Jurkat, Clone E6-1 (cell line): ENCODE results near the gene PCDHGA5.
A peak's percentile ranks its signal among the peaks of the same experiment; 100 is the strongest.
"Not testable (repeated sequence)": the region's sequence is repeated elsewhere in the genome, so short reads cannot be mapped to it uniquely, and the experiment has no call there.

ENCODE experiments used
- DNase-seq: peaks from one replicate; pipeline ENCODE4 v3.0.0-alpha.2; 2011; ENCODE audit warnings: low read depth, low spot score
- H3K4me3 ChIP-seq: 2 replicates; pipeline ENCODE4 v1.5.1; 2011; ENCODE audit warnings: mild to moderate bottlenecking, low read length, control low read depth, moderate library complexity

PCDHGA5 gene

DNA sequence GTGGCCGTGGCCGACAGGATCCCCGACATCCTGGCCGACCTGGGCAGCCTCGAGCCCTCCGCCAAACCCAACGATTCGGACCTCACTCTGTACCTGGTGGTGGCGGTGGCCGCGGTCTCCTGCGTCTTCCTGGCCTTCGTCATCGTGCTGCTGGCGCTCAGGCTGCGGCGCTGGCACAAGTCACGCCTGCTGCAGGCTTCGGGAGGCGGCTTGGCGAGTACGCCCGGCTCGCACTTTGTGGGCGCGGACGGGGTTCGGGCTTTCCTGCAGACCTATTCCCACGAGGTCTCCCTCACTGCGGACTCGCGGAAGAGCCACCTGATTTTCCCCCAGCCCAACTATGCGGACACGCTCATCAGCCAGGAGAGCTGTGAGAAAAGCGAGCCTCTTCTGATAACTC is 17.9 kb upstream of the PCDHGA5 start:
- H3K4me3 ChIP-seq, DNase-seq: not testable (repeated sequence)

DNA sequence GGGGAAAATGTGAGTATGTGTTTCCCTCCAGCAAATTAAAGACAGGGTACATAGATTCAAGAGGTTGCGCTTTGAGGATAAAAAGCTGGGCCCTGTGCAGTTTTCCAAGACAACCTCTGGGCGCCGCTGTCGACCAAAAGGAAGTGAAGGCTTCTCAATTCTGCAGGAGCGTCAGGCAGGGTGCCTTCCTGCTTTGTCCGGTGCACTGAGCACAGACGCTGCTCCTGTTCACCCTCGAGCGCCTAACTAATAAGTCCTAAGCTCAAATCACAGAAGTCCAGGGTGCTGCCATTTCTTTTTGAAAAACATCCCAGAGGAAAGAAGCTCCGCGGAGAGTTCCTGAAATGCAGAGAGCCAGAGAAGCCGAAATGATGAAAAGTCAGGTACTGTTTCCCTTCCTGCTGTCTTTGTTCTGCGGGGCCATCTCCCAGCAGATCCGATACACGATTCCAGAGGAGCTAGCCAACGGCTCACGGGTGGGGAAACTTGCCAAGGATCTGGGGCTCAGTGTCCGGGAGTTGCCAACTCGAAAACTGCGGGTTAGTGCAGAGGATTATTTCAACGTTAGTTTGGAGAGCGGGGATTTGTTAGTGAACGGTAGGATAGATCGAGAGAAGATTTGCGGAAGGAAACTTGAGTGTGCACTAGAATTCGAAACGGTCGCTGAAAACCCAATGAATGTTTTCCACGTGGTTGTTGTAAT is 13.9 kb upstream of the PCDHGA5 start, which contains the start of gene PCDHGB1:
Gene PCDHGB1, plus strand, starts transcription at position 183 of the 703 bp plus-strand sequence. Its CDS starts 162 bp downstream, at position 345.
- no peak for DNase-seq
- H3K4me3 ChIP-seq = no peak within 1 kb of the TSS

DNA sequence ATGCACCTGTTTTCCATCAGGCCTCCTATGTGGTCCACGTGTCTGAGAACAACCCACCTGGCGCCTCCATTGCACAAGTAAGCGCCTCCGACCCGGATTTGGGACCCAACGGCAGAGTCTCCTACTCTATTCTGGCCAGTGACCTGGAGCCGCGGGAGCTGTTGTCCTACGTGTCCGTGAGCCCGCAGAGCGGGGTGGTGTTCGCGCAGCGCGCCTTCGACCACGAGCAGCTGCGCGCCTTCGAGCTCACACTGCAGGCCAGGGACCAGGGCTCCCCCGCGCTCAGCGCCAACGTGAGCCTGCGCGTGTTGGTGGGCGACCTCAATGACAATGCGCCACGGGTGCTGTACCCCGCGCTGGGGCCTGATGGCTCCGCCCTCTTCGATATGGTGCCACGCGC is 12.4 kb upstream of the PCDHGA5 start:
- no peak overlapping the region for H3K4me3 ChIP-seq
- no peak for DNase-seq

DNA sequence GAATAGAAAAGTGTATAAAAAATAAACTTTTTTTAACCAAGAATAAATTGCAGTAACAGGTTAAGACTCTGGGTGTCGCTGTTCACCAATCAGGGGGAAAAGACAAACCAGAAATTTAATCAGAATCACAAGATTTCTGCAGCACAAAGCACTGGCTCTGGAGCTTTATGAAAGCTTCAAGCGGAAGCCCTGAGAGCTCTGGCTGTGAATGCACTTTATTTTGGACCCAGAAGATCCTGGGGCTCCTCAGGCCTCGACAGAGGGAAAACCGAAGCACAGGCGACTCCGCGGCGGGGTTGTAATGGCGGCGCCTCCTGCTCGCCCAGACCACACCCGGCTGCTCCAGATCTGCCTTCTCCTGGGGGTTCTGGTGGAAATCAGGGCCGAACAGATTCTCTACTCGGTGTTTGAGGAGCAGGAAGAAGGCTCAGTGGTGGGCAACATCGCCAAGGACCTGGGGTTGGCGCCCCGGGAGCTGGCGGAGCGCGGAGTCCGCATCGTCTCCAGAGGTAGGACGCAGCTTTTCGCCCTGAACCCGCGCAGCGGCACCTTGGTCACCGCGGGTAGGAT is 9.0 kb upstream of the PCDHGA5 start, which contains the start of gene PCDHGA4:
Gene PCDHGA4, plus strand, starts transcription at position 122 of the 570 bp plus-strand sequence. Its CDS starts 87 bp downstream, at position 209.
- DNase-seq = no peak
- H3K4me3 ChIP-seq = no peak within 1 kb of the TSS

DNA sequence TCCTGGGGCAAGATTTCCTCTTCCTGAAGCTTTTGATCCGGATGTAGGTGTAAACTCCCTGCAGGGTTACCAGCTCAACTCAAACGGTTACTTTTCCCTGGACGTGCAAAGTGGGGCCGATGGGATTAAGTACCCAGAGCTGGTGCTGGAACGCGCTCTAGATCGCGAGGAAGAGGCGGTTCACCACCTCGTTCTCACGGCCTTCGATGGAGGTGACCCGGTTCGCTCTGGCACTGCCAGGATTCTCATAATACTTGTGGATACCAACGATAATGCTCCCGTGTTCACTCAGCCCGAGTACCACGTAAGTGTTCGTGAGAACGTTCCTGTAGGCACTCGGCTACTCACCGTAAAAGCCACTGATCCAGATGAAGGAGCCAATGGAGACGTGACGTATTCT is 8.3 kb upstream of the PCDHGA5 start:
- no peak for DNase-seq
- H3K4me3 ChIP-seq = no peak overlapping the region

DNA sequence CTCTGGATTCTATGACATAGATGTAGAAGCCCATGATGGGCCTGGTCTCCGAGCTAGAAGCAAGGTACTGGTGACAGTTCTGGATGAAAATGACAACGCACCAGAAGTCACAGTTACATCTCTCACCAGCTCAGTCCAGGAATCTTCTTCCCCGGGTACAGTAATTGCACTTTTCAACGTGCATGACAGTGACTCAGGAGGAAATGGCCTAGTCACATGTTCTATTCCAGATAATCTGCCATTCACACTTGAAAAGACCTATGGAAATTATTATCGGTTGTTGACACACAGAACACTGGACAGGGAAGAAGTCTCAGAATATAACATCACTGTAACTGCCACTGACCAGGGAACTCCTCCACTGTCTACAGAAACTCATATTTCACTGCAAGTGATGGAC is 7.8 kb upstream of the PCDHGA5 start:
- no peak overlapping the region for H3K4me3 ChIP-seq

DNA sequence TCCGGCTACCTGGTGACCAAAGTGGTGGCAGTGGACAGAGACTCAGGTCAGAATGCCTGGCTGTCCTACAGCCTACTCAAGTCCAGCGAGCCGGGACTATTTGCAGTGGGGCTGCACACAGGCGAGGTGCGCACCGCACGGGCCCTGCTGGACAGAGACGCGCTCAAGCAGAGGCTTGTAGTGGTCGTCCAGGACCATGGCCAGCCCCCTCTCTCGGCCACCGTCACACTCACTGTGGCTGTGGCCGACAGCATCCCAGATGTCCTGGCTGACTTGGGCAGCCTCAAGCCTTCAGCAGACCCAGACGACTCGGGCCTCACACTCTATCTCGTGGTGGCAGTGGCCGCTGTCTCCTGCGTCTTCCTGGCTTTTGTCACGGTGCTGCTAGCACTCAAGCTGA is 7.0 kb upstream of the PCDHGA5 start:
- DNase-seq = no peak
- H3K4me3 ChIP-seq = no peak overlapping the region

More for the DNA sequence above, 7.8 kb upstream of the PCDHGA5 start:
- no peak for DNase-seq

DNA sequence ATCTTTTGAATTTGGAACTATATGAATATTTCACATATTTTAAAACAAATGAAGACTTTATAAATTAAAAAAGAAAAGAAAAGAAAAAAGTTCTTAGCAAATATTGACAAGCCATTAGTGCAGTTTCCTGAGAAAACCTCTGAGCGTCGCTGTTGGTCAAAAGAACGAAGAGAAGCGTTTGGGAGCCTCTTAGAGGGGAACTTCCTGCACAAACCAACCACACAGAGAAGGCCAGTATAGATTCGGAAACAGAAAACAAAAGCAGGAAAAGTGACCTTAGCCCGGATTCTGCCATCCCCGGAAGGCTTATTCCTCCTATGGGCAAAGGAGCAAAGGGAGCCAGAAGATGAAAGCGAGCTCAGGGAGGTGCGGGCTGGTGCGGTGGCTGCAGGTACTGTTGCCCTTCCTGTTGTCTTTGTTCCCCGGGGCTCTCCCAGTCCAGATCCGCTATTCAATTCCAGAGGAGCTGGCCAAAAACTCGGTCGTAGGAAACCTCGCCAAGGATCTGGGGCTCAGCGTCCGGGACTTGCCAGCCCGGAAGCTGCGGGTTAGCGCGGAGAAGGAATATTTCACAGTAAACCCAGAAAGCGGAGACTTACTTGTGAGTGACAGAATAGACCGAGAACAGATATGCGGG is 4.1 kb upstream of the PCDHGA5 start, which contains the start of gene PCDHGB2:
Gene PCDHGB2, plus strand, starts transcription at position 205 of the 637 bp plus-strand sequence. Its CDS starts 142 bp downstream, at position 347.
- peak; percentile 24 for DNase-seq
- no peak within 1 kb of the TSS for H3K4me3 ChIP-seq

DNA sequence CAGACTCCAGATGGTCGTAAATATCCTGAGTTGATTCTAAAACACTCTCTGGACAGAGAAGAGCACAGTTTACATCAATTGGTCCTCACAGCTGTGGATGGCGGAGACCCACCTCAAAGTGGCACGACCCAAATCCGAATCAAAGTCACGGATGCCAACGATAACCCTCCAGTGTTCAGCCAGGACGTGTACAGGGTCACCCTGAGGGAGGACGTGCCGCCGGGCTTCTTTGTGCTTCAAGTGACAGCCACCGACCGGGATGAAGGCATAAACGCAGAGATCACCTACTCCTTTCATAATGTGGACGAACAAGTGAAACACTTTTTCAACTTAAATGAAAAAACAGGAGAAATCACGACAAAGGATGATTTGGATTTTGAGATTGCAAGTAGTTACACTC is 3.3 kb upstream of the PCDHGA5 start:
- H3K4me3 ChIP-seq = no peak overlapping the region
- DNase-seq = no peak

DNA sequence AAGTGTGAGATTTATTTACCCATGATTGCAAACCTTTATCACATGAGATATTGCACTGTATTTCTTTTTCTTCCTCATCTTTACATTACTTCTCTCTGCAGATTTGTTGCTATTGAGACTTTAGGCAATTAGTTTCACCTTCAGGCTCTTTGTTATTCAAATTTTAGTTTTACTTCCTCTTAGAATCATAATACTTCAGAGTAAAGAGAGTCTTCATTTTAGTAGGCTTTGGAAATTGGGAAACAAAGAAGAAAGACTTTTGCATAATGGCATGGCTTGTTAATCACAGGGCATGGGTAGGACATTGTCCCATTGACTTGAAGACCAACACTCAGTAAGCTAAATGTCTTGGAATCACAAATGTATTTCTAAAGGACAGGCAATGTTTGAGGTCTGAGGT is 1.2 kb upstream of the PCDHGA5 start:
- H3K4me3 ChIP-seq = no peak overlapping the region
- DNase-seq = no peak

DNA sequence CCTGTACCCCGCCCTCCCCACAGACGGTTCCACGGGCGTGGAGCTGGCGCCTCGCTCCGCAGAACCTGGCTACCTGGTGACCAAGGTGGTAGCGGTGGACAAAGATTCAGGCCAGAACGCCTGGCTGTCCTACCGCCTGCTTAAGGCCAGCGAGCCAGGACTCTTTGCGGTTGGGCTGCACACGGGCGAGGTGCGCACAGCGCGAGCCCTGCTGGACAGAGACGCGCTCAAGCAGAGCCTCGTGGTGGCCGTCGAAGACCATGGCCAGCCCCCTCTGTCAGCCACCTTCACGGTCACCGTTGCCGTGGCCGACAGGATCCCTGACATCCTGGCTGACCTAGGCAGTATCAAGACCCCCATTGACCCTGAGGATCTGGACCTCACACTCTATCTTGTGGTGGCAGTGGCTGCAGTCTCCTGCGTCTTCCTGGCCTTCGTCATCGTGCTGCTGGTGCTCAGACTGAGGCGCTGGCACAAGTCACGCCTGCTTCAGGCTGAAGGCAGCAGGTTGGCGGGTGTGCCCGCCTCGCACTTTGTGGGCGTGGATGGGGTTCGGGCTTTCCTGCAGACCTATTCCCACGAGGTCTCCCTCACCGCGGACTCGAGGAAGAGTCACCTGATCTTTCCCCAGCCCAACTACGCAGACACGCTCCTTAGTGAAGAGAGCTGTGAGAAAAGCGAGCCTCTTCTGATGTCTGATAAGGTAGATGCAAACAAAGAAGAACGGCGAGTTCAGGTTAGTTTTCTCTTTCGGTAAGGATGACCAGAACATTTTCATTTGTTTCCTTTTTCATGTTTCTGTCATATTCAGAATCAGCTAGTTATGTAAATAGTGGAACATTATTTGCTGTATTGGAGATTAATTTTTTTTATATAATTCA is 2.3 kb downstream of the PCDHGA5 start:
- DNase-seq = no peak
- H3K4me3 ChIP-seq = no peak overlapping the region

DNA sequence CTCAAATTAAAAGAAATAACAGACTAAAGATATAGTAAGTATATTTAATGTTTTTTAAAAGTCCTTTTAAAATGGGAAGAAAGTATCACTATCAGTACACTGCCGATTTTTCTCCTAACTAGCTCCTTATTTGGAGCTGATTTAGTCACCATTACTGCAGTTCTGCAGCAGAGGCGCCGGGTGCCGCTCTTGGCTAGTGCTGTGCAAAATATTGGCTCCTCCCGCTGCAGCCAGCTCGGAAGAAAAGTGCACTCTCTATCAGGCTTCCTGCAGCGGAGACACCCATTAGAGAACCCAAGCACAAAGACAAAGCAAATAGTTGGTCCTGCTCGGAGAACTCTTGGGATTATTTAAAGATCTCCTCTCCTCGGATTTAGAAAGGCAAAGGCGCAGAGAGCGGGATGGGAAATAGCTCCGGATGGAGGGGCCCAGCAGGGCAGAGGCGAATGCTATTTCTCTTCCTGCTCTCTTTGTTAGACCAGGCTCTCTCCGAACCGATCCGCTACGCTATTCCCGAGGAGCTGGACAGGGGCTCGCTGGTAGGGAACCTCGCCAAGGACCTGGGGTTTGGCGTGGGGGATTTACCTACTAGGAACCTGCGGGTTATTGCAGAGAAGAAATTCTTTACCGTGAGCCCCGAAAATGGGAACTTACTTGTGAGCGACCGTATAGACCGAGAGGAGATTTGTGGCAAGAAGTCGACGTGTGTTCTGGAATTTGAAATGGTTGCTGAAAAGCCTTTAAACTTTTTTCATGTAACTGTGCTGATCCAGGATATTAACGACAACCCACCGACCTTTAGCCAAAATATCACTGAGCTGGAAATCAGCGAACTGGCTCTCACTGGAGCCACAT is 6.3 kb downstream of the PCDHGA5 start, which contains the start of gene PCDHGB3:
Gene PCDHGB3, plus strand, starts transcription at position 249 of the 855 bp plus-strand sequence. Its CDS starts 153 bp downstream, at position 402.
- no peak within 1 kb of the TSS for H3K4me3 ChIP-seq
- no peak for DNase-seq

DNA sequence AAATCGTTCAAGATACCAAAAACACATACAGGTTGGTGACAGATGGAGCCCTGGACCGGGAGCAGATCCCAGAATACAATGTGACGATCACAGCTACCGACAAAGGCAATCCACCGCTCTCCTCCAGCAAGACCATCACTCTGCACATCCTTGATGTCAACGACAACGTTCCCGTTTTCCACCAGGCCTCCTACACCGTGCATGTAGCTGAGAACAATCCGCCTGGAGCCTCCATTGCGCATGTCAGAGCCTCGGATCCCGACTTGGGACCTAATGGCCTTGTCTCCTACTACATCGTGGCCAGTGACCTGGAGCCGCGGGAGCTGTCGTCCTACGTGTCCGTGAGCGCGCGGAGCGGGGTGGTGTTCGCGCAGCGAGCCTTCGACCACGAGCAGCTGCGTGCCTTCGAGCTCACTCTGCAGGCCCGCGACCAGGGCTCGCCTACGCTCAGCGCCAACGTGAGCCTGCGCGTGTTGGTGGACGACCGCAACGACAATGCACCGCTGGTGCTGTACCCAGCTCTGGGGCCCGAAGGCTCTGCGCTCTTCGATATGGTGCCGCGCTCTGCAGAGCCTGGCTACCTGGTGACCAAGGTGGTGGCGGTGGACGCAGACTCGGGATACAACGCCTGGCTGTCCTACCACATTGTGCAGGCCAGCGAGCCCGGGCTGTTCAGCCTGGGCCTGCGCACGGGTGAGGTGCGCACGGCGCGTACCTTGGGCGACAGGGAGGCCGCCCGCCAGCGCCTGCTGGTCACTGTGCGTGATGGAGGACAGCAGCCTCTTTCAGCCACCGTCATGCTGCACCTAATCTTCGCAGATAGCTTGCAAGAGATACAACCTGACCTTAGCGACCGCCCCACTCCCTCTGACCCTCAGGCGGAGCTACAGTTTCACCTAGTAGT is 7.9 kb downstream of the PCDHGA5 start:
- no peak overlapping the region for H3K4me3 ChIP-seq
- no peak for DNase-seq

DNA sequence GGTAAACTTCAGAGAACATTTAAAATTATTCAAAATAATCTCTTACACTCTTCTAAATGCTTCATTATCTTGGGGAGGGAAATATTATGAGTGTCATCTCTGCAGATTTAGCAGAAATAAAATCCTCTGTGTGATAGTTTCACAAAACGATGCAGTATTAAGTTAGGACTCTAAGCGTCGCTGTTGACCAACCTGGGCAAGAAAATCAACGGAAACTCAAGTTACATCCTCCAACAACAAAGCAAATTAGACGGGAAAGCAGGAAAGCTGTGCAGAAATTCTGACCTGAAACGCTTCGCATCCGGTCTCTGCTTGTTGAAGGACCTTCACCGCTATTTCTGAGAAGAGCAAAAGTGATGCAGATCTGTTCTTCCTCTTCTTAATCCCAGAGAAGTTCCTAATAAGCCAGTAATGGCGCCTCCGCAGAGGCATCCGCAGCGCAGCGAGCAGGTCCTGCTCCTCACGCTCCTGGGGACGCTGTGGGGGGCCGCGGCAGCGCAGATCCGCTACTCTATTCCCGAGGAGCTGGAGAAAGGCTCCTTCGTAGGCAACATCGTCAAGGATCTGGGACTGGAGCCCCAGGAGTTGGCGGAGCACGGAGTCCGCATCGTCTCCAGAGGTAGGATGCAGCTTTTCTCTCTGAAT is 9.8 kb downstream of the PCDHGA5 start, which contains the start of gene PCDHGA6:
Gene PCDHGA6, plus strand, starts transcription at position 219 of the 645 bp plus-strand sequence. Its CDS starts 193 bp downstream, at position 412.
- DNase-seq = no peak
- no peak within 1 kb of the TSS for H3K4me3 ChIP-seq

DNA sequence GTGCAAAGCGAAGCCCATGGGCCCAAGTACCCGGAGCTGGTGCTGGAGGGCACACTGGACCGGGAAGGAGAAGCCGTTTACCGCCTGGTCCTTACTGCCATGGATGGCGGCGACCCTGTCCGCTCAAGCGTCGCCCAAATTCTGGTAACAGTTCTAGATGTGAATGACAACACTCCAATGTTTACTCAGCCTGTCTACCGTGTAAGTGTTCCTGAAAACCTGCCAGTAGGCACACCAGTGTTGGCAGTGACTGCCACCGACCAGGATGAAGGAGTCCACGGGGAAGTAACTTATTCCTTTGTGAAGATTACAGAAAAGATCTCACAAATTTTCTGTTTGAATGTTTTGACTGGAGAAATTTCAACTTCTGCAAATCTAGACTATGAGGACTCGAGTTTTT is 10.7 kb downstream of the PCDHGA5 start:
- H3K4me3 ChIP-seq = no peak overlapping the region
- DNase-seq = no peak

DNA sequence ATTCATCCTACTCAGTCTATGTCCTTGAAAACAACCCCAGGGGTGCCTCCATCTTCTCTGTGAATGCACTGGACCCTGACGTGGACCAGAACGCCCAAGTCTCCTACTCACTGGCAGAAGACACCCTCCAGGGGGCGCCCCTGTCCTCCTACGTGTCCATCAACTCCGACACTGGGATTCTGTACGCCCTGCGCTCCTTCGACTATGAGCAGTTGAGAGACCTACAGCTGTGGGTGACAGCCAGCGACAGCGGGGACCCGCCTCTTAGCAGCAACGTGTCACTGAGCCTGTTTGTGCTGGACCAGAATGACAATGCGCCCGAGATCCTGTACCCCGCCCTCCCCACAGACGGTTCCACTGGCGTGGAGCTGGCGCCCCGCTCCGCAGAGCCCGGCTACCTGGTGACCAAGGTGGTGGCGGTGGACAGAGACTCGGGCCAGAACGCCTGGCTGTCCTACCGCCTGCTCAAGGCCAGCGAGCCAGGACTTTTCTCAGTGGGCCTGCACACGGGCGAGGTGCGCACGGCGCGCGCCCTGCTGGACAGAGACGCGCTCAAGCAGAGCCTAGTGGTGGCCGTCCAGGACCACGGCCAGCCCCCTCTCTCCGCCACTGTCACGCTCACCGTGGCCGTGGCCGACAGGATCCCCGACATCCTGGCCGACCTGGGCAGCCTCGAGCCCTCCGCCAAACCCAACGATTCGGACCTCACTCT is 11.6 kb downstream of the PCDHGA5 start:
- not testable (repeated sequence) for H3K4me3 ChIP-seq, DNase-seq
